HG02623 (cell line): ENCODE data around the gene TBC1D10B.
"Not testable (repeated sequence)": the region's sequence is repeated elsewhere in the genome, so short reads cannot be mapped to it uniquely, and the experiment has no call there.

Experiments used
- ATAC-seq: cut with Tn5 transposase; IDR thresholded peaks from one replicate; pipeline ENCODE4 v1.9.1; 2021; ENCODE audit warnings: moderate library complexity; ENCODE audit not compliant: unreplicated experiment

TBC1D10B gene

GRCh38 chr16:30397776-30398660 is 27.7 kb upstream of the TBC1D10B start:
- ATAC-seq, result no peak

DNA sequence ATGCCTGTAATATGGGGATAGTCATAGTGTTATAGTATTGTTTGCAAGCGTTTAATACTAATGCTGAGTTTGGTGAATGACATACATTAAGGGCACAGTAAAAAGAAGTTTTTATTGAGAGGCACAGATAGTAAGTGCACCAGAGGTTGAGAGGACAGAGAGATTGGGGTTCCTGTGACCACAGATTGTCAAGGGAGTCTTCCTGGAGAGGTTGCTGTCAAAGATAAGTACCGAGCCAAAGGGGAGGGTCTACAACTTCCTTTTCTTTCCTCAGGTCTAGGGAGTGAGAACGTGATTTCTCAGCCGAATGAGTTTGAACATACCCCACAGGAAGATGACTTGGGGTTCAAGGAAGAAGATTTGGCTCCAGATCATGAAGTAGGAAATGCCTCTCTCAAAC is 26.8 kb upstream of the TBC1D10B start:
- ATAC-seq, result no peak

DNA sequence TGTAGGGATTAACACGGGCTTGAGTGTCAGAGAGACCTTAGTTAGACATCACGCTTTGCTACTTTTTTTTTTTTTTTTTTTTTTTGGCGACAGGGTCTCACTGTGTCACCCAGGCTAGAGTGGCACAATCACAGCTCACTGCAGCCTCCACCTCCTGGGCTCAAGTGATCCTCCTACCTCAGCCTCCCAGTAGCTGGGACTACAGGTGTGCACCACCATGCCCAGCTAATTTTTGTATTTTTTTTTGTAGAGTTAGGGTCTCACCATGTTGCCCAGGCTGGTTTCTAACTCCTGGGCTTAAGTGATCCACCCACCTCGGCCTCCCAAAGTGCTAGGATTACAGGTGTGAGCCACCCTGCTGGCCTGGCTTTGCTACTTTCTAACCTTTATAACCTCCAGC is 26.3 kb upstream of the TBC1D10B start:
- not testable (repeated sequence) for ATAC-seq

GRCh38 chr16:30395992-30396585 is 25.8 kb upstream of the TBC1D10B start:
- no peak for ATAC-seq

GRCh38 chr16:30395155-30395991 is 25.1 kb upstream of the TBC1D10B start, which contains the start of gene ZNF48:
Gene ZNF48 (plus strand): TSS chr16:30395420. CDS start chr16:30395795, 375 bp downstream.
- peak; percentile 74 for ATAC-seq

GRCh38 chr16:30394592-30395154 is 24.4 kb upstream of the TBC1D10B start:
- ATAC-seq, result no peak

DNA sequence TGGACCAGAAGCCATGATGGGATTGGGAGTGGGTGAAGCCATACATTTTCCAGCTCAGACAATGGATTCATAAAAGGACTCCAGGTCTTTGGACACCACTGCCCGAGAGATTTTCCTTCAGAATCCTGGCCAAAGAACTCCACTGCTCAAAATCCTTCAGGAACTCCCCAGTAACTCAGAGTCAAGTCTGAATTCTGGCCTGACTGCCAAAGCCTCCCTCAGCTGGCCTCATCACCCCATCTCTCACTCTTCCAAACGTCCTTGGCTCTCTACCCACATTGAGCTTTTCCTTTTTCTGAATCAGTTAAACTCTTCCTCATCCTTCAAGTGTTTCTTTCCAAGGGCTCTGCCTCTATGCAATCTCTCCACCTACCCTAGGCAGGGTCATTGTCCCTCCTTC is 13.2 kb upstream of the TBC1D10B start:
- ATAC-seq, result no peak

DNA sequence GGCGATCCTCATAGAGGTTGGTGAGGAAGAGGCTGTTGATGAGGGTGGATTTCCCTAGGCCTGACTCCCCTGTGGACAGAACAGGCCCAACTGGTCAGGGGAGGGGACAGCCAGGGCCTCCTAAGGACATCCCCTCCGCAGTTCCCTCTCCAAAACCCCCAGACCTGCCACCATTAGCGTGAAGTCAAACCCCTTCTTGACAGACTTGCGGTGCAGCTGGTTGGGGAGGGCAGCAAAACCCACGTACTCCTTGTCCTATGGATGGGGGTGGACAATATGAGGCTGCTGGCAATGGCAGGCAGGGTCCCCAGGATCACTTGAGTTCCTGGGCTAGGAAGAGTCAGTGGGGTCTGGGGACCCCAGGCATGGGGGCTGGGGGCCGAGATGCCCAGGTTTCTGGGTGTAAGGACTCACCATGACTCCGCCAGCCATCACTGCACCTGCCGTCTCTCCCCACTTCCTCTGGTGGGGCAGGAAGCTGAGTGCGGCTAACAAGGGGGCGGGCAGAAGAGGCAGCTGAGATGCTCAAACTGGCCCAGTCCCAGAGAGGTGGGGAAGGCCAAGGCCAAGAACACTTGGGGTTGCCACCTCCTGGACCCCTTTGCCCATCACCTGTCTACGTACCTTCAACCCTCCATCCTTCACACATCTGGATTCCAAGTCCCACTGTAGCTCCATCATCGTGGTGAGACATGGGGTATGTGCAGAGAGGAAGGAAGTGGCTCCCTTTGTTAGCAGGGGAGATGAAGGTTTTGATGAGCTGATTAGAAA is 12.0 kb upstream of the TBC1D10B start, which contains the start of gene SEPTIN1:
SEPTIN1 (minus strand) TSS at position 451 of the 771 bp plus-strand sequence; CDS start at position 432, 19 bp downstream.
- ATAC-seq, result no peak

DNA sequence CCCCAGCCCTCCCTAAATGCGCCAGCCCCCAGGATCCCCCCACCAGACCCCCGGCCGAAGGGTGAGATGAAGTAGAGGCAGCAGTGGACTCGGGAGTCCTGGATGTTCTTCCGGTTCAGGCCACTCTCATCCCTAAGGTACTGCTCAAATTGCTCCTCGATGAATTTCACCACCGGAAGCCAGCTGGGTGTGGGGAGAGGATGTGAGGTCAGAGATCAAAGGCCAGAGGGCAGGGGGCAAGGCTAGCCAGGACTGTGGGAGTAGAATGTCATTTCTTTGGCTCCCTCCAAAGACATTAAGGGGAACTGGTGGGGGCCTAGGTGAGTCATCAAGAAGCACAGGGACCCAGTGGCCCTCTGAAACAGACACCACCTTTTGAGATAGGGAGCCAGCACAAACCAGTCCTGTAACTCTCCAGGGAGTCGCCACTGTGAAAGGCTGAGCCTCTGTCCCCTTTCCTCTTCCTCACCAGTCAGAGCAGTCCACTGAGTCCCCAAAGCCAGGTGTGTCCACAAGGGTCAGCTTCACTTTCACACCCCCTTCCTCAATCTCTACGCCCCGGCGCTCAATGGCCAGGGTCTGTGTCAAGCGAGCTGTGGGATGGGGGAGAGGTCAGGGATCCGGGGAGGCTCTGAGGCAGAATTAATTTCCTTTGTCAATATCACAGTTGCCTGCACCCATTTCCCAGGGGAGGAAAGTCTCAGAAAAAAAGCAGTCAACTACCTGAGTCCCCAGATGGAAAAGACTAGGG is 11.2 kb upstream of the TBC1D10B start:
- ATAC-seq, result no peak

- no peak for ATAC-seq
Observed at GRCh38 chr16:30380803-30381208, 10.5 kb upstream of the TBC1D10B start.

DNA sequence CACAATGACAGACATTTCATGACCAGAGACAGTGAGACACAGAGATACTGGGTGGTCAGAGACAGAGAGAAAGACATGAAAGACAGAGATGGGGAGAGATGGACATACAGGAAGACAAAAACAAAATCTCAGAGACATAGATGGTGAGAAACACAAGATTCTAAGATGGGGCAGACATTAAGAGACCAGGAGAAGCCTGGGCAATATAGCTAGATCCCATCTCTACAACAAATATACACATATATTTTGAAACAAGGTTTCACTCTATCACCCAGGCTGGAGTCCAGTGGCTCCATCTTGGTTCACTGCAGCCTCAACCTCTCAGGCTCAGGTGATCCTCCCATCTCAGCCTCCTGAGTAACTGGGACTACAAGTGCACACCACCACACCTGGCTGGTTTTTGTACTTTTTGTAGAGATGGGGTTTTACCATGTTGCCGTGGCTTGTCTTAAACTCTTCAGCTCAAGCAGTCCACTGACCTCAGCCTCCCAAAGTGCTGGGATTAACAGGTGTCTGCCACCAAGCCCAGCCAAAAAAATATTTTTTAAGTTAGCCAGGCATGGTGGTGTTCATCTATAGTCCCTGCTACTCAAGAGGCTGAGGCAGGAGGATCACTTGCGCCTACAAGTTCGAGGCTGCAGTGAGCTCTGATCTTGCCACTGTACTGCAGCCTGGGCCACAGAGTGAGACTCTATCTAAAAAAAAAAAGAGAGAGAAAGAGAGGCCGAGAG is 9.9 kb upstream of the TBC1D10B start:
- no peak for ATAC-seq

GRCh38 chr16:30379158-30379783 is 9.0 kb upstream of the TBC1D10B start:
- no peak for ATAC-seq

- peak; percentile 78 for ATAC-seq
Observed at GRCh38 chr16:30378236-30379157, 8.2 kb upstream of the TBC1D10B start.

GRCh38 chr16:30377812-30378235 is 7.5 kb upstream of the TBC1D10B start:
- ATAC-seq, result peak; percentile 33

DNA sequence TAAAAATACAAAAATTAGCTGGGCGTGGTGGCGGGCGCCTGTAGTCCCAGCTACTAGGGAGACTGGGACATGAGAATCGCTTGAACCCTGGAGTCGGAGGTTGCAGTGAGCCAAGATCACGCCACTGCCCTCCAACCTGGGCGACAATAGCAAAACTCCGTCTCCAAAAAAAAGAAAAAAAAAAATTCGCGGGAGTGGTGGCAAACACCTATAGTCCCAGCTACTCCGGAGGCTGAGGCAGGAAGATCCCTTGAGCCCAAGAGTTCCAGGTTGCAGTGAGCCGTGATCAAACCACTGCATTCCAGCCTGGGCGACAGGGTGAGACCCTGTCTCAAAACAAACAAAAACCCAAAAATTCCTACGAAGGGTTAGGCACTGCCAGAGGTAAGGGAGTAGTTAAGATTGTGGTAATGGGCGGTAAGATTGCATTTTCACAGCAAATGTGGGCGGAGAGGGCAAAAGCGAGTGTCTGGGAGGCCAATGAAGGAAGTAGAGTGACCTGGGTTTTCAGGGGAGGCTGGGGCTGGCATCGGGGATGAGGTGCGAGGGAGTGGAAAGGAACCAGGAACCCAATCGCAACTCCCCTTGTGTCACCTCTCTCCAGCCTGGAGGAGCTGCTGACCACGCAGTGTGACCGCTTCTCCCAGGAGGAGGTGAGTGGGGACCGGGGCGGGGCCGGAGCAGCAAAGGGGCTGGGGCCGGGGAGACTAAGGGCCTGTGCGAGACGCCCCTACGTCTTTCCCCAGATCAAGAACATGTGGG is 6.9 kb upstream of the TBC1D10B start:
- no peak for ATAC-seq

- ATAC-seq, result no peak
Observed at GRCh38 chr16:30376461-30376902, 6.2 kb upstream of the TBC1D10B start.
